HL-60 (cell line): ENCODE data around the gene VTN.
A peak's percentile ranks its signal among the peaks of the same experiment; 100 is the strongest.

Experiments
- DNase-seq, 2 experiments: peaks; one replicate each; pipeline ENCODE4 v3.0.0-alpha.2; 2010 to 2020; ENCODE audit warnings: low read depth in 1 of 2, low spot score in 1 of 2
- H3K27ac ChIP-seq: fragments of 250-450 bp; sonication (Bioruptor Pico); replicated peaks from 2 replicates; pipeline ENCODE4 v1.5.1; 2020; ENCODE audit warnings: mild to moderate bottlenecking, moderate library complexity
- H3K27me3 ChIP-seq: fragments of 250-450 bp; sonication (Bioruptor Pico); 2 replicates; pipeline ENCODE4 v1.5.1; 2021; ENCODE audit warnings: mild to moderate bottlenecking, moderate library complexity; ENCODE audit not compliant: insufficient read depth, poor library complexity, severe bottlenecking
- H3K4me3 ChIP-seq: replicated peaks from 2 replicates; pipeline ENCODE4 v1.5.1; 2011; ENCODE audit warnings: mild to moderate bottlenecking, control low read depth, low read length; ENCODE audit not compliant: insufficient read depth
- GABPA ChIP-seq: IDR thresholded peaks from 2 replicates; pipeline ENCODE4 v1.6.1; 2012; ENCODE audit warnings: low read depth
- POLR2AphosphoS5 ChIP-seq: IDR thresholded peaks from 2 replicates; pipeline ENCODE4 v1.6.1; 2012; ENCODE audit warnings: low read depth
- REST ChIP-seq: IDR thresholded peaks from 2 replicates; pipeline ENCODE4 v1.6.1; 2012; ENCODE audit warnings: low read depth; ENCODE audit not compliant: insufficient replicate concordance
- SPI1 ChIP-seq: IDR thresholded peaks from 2 replicates; pipeline ENCODE4 v1.6.1; 2012; ENCODE audit warnings: low read depth, mild to moderate bottlenecking, borderline replicate concordance
- TF ChIP-seq, protein P1 (sequence below): IDR thresholded peaks from one replicate; pipeline ENCODE4 v1.5.1; 2011; ENCODE audit warnings: low read length, control low read depth, inconsistent platforms; ENCODE audit not compliant: insufficient read depth

Gene VTN

GRCh38 chr17:28381141-28381825 lies 11.2 kb upstream of the VTN start:
- DNase-seq: no peak
- H3K27ac ChIP-seq: no peak overlapping the region
- peaks cover 20% of the 10 kb centered on the region for H3K27me3 ChIP-seq
- TF ChIP-seq SPI1 (no peak), GABPA (no peak)
- TF ChIP-seq, protein P1, sequence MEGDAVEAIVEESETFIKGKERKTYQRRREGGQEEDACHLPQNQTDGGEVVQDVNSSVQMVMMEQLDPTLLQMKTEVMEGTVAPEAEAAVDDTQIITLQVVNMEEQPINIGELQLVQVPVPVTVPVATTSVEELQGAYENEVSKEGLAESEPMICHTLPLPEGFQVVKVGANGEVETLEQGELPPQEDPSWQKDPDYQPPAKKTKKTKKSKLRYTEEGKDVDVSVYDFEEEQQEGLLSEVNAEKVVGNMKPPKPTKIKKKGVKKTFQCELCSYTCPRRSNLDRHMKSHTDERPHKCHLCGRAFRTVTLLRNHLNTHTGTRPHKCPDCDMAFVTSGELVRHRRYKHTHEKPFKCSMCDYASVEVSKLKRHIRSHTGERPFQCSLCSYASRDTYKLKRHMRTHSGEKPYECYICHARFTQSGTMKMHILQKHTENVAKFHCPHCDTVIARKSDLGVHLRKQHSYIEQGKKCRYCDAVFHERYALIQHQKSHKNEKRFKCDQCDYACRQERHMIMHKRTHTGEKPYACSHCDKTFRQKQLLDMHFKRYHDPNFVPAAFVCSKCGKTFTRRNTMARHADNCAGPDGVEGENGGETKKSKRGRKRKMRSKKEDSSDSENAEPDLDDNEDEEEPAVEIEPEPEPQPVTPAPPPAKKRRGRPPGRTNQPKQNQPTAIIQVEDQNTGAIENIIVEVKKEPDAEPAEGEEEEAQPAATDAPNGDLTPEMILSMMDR: no peak
- no peak overlapping the region for H3K4me3 ChIP-seq

- Histone ChIP-seq H3K27ac (no peak overlapping the region), H3K27me3 (peaks cover 18% of the 10 kb centered on the region), H3K4me3 (no peak overlapping the region)
- TF ChIP-seq REST (no peak), GABPA (no peak), POLR2AphosphoS5 (no peak), SPI1 (no peak)
- TF ChIP-seq, protein P1: no peak
- DNase-seq: peak in 1 of 2 experiments; percentile 25
Measured at GRCh38 chr17:28379814-28380801, 10.0 kb upstream of the VTN start.

DNA sequence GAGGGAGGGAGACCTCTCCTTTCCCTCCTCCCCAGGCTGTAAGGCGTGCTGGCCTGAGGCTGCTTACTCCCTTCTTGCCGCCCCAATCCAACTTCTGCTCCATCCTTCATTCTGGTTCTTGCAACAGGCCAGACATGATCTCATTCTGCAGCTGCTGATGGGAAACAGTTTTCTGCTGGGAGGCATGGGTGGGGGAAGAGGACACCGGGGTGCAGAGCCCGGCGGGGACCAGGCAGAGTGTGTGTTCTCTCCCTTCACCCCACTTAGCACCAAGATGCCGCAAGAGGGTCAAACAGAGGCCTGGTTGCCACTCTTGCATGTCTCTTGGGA lies 2.8 kb upstream of the VTN start:
- Histone ChIP-seq H3K27me3 (peaks cover 12% of the 10 kb centered on the region), H3K4me3 (no peak overlapping the region), H3K27ac (no peak overlapping the region)
- TF ChIP-seq, protein P1: no peak
- no peak for DNase-seq

DNA sequence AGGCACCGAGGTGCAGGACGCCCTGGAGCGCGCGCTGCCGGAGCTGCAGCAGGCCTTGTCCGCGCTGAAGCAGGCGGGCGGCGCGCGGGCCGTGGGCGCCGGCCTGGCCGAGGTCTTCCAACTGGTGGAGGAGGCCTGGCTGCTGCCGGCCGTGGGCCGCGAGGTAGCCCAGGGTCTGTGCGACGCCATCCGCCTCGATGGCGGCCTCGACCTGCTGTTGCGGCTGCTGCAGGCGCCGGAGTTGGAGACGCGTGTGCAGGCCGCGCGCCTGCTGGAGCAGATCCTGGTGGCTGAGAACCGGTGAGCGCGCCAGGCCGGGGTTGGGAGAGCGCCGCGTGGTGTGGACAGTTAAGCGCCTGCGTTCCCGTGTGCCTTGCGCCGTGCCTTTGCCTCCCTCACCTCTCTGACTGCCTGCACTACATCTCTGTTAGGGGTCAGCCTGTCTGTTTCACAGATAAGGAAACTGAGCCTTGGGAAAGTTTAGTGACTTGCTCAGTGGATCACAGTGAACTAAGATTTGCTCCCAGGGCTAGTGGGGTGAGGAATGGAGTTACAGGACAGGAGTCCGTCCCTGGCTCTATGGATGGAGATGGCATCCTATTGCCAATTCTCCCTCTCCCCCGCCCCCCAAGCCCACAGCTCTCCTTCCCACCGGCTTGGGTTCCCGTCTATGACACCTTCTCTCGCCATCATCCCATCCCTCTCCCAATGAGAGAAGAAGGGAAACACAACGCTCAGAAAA lies 2.3 kb upstream of the VTN start:
- peaks cover 12% of the 10 kb centered on the region for H3K27me3 ChIP-seq
- H3K27ac ChIP-seq: no peak overlapping the region
- no peak overlapping the region for H3K4me3 ChIP-seq
- no peak for DNase-seq
- TF ChIP-seq, protein P1: no peak
- TF ChIP-seq REST: peak; percentile 7
